Measurements from ENCODE around the gene DUSP19.

DUSP19 gene

DNA sequence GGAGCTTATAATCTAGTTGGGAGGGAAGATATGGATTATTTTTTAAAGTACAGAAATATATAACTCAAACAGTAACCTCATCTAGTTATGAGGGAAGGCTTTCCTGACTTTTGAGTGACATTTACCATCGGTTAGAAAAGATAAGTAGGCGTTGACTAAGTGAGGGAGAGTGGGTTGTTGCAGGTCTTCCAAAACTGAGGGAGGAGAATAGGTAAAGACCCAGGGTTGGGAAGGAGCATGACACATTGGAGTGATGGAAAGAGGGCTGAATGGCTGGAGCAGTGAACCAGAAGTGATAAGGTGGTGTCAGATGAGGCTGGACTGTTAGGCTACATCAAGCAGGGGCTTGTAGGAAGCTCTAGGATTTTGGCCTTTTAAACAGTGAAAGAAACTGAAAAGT, 35.1 kb downstream of the DUSP19 start:
- Histone ChIP-seq H3K27ac (no peak overlapping the region), H3K36me3 (replicated peaks) (no peaks in the 10 kb centered on the region), H3K4me3 (ENCODE audit: low read depth, low read length) (no peak overlapping the region), H3K27me3 (replicated peaks) (no peaks in the 10 kb centered on the region)
- in situ Hi-C loops (cut with HindIII; ENCODE audit: low pct_ligation_motif_present, low sequenced_read_pairs) = no loop called here
- TF ChIP-seq, protein P1, sequence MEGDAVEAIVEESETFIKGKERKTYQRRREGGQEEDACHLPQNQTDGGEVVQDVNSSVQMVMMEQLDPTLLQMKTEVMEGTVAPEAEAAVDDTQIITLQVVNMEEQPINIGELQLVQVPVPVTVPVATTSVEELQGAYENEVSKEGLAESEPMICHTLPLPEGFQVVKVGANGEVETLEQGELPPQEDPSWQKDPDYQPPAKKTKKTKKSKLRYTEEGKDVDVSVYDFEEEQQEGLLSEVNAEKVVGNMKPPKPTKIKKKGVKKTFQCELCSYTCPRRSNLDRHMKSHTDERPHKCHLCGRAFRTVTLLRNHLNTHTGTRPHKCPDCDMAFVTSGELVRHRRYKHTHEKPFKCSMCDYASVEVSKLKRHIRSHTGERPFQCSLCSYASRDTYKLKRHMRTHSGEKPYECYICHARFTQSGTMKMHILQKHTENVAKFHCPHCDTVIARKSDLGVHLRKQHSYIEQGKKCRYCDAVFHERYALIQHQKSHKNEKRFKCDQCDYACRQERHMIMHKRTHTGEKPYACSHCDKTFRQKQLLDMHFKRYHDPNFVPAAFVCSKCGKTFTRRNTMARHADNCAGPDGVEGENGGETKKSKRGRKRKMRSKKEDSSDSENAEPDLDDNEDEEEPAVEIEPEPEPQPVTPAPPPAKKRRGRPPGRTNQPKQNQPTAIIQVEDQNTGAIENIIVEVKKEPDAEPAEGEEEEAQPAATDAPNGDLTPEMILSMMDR (IDR thresholded peaks at IDR 0.05; ENCODE audit: low read depth, low read length, missing control alignments) = no peak
- DNase-seq = no peak

DNA sequence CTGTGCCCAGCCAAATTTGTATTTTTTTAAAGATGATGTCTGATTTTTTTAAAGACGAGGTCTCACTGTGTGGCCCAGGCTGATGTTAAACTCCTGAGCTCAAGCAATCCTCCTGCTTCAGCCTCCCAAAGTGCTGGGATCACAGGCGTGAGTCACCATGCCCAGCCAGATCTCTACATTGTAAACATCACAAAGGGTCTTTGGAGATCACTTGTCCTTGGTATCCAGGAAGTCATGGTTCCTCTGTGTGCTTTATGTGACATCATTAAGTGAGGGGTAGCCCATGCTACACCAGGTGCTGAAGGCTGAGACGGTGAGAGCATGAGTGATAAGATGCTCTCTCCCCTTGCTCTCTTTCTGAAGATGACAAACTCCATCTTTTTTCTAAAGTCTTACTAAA, 38.7 kb downstream of the DUSP19 start:
- TF ChIP-seq, protein P1 (IDR thresholded peaks at IDR 0.05; ENCODE audit: low read depth, low read length, missing control alignments) = no peak
- Histone ChIP-seq H3K36me3 (replicated peaks) (no peaks in the 10 kb centered on the region), H3K27ac (no peak overlapping the region), H3K27me3 (replicated peaks) (no peaks in the 10 kb centered on the region), H3K4me3 (ENCODE audit: low read depth, low read length) (no peak overlapping the region)
- no peak for DNase-seq
- in situ Hi-C loops (cut with HindIII; ENCODE audit: low pct_ligation_motif_present, low sequenced_read_pairs) = no loop called here

DNA sequence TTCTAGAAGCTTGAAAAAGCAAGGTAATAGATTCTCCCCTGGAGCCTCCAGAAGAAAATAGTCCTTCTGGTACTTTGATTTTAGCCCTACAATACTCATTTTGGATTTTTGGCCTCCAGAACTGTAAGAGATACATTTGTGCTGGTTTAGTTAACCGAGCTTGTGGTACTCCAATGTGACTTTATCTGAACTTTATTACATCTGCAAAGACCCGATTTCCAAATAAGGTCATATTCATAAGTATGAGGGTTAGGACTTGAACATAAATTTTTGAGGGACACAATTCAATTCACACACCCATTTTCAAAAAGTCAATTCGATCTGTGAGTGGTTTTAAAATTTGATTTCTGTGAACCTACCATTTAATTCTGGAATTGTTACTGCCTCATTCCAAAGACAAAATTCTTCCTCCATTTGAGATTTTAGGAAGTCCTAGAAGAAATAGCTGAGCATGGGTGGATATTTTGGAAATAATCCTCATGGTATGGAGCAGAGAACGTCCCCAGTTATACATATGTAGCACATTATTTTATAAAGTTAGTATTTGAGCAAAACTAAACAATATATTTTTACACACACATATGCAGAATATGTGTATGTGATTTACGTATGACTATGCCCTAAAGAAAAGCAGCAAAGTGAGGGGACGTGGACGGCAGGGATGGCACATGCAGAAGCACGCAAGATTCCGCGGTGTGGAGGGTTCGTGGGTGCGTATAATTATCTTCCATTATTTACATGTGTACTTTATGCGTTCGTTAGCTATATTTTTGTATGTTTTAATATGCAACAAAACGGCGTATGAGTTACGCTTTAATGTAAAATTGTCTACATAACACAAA, 44.8 kb downstream of the DUSP19 start:
- no peaks in the 10 kb centered on the region for H3K27me3 ChIP-seq (replicated peaks)
- peak overlapping the region; percentile 88 for H3K4me3 ChIP-seq (ENCODE audit: low read depth, low read length)
- H3K36me3 ChIP-seq (replicated peaks) = no peaks in the 10 kb centered on the region
- DNase-seq = no peak
- TF ChIP-seq, protein P1 (IDR thresholded peaks at IDR 0.05; ENCODE audit: low read depth, low read length, missing control alignments) = no peak
- H3K27ac ChIP-seq = peak overlapping the region; percentile 79
- in situ Hi-C loops (cut with HindIII; ENCODE audit: low pct_ligation_motif_present, low sequenced_read_pairs) = no loop called here

DNA sequence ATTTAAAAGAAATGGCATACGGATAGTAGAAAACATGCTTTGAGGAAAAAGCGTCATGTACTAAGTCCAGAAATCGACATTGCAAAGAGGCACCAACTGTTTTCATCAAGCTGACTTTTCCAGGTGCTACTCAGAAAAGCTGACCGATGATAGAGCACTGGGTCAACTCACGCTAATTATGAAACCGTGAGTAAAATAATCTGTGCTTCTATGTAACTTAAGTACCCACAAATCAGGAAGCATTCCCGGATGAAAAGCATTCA, 45.3 kb downstream of the DUSP19 start:
- Histone ChIP-seq H3K36me3 (replicated peaks) (no peaks in the 10 kb centered on the region), H3K4me3 (ENCODE audit: low read depth, low read length) (peak overlapping the region; percentile 88), H3K27ac (peak overlapping the region; percentile 79), H3K27me3 (replicated peaks) (no peaks in the 10 kb centered on the region)
- TF ChIP-seq, protein P1 (IDR thresholded peaks at IDR 0.05; ENCODE audit: low read depth, low read length, missing control alignments) = no peak
- DNase-seq = no peak
- in situ Hi-C loops (cut with HindIII; ENCODE audit: low pct_ligation_motif_present, low sequenced_read_pairs) = no loop called here

DNA sequence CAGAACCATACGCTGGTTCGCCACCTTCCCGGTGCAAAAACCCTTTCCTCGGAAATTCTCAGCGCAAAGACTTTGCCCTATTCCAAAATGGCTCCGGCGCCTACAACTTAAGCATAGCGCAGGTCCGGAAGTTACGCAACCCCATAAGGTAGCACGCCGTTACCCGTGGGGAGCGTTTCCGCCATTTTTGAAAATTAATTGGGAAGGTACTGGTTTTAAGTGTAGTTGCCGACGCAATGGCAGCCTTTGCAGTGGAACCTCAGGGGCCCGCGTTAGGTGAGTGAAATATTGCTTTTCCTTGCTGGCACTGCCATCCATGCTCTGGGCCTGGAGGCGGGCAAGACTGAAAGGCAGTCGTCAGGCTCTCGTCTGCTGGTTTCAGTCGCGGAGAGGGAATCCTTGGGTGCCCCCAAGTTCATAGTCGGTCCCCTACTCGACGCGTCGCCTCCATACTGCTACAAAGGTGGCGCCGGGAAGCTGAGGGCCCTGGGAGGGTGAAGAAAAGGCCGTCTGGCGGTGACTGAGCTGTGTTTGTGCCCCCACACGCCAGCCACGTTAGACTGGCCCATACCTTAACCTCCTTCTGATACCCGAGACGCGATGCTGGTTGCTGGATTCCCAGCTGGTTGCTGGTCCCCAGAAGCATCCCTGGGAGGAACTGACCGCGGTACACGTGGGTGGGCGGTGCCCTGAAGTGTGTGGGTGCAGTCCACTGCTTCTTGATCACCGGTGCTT, 45.8 kb downstream of the DUSP19 start, which contains the start of gene NUP35:
Gene NUP35, plus strand, starts transcription at position 222 of the 735 bp plus-strand sequence. Its CDS starts 15 bp downstream, at position 237.
- H3K27ac ChIP-seq = peak within 1 kb of the TSS; percentile 79
- H3K36me3 ChIP-seq (replicated peaks) = no peaks in the 10 kb centered on the region
- peak within 1 kb of the TSS; percentile 88 for H3K4me3 ChIP-seq (ENCODE audit: low read depth, low read length)
- in situ Hi-C loops (cut with HindIII; ENCODE audit: low pct_ligation_motif_present, low sequenced_read_pairs) = no loop called here
- peak; percentile 89 for DNase-seq
- H3K27me3 ChIP-seq (replicated peaks) = no peaks in the 10 kb centered on the region
- TF ChIP-seq, protein P1 (IDR thresholded peaks at IDR 0.05; ENCODE audit: low read depth, low read length, missing control alignments) = no peak

Measured in brain microvascular endothelial cell (primary cell).